Erythroblast (primary cell): ENCODE measurements around the gene AWAT2.

Experiments used
- GATA1 ChIP-seq: IDR thresholded peaks from 2 replicates; pipeline ENCODE4 v1.6.1; 2011; ENCODE audit warnings: low read depth, mild to moderate bottlenecking, control low read depth, low read length, moderate library complexity
- POLR2A ChIP-seq: IDR thresholded peaks from 2 replicates; pipeline ENCODE4 v1.6.1; 2011; ENCODE audit warnings: mild to moderate bottlenecking, low read length

GRCh38 chrX:69995362-69996112 lies 54.2 kb downstream of the AWAT2 start:
- TF ChIP-seq POLR2A (no peak), GATA1 (no peak)
